ENCODE results near the gene TMEM100. TPM values are rescaled to one million over a fixed set of nuclear protein-coding genes. Genes with fewer than 3 reads are reported as not detected.

The TMEM100 gene
- total RNA-seq, 1 experiment from 2014 or later = 1.7 TPM

GRCh38 chr17:55763856-55764255 is 41.2 kb upstream of the TMEM100 start:
- CTCF ChIA-PET = interaction anchor here (0.6 to 2.3 kb wide), 3 partner anchors 83 to 237 kb away, joined by 4 to 5 read pairs (median 5); no protein-coding TSS in a partner anchor
- peaks cover 14% of the 10 kb centered on the region for H3K36me3 Mint-ChIP-seq (ENCODE audit: insufficient read depth, unreplicated experiment)
- peak; percentile 53 for DNase-seq (ENCODE audit: unreplicated experiment)
- intact Hi-C loops (cut with micrococcal nuclease) = no loop called here
- BruUV-seq (replicated peaks) = no TSS peak
- H3K4me1 Mint-ChIP-seq (ENCODE audit: insufficient read depth, unreplicated experiment) = peaks cover 23% of the 10 kb centered on the region
- H3K27me3 Mint-ChIP-seq (ENCODE audit: insufficient read depth, unreplicated experiment) = no peaks in the 10 kb centered on the region
- H3K4me3 Mint-ChIP-seq (ENCODE audit: unreplicated experiment) = peak overlapping the region; percentile 7
- H3K27ac Mint-ChIP-seq (ENCODE audit: low read depth, unreplicated experiment) = peak overlapping the region; percentile 78
- no peaks in the 10 kb centered on the region for H3K9me3 Mint-ChIP-seq (ENCODE audit: unreplicated experiment)
- TF ChIP-seq, protein P1, sequence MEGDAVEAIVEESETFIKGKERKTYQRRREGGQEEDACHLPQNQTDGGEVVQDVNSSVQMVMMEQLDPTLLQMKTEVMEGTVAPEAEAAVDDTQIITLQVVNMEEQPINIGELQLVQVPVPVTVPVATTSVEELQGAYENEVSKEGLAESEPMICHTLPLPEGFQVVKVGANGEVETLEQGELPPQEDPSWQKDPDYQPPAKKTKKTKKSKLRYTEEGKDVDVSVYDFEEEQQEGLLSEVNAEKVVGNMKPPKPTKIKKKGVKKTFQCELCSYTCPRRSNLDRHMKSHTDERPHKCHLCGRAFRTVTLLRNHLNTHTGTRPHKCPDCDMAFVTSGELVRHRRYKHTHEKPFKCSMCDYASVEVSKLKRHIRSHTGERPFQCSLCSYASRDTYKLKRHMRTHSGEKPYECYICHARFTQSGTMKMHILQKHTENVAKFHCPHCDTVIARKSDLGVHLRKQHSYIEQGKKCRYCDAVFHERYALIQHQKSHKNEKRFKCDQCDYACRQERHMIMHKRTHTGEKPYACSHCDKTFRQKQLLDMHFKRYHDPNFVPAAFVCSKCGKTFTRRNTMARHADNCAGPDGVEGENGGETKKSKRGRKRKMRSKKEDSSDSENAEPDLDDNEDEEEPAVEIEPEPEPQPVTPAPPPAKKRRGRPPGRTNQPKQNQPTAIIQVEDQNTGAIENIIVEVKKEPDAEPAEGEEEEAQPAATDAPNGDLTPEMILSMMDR (IDR thresholded peaks at IDR 0.05; ENCODE audit: unreplicated experiment) = no peak
- POLR2A ChIA-PET = no interaction called here

DNA sequence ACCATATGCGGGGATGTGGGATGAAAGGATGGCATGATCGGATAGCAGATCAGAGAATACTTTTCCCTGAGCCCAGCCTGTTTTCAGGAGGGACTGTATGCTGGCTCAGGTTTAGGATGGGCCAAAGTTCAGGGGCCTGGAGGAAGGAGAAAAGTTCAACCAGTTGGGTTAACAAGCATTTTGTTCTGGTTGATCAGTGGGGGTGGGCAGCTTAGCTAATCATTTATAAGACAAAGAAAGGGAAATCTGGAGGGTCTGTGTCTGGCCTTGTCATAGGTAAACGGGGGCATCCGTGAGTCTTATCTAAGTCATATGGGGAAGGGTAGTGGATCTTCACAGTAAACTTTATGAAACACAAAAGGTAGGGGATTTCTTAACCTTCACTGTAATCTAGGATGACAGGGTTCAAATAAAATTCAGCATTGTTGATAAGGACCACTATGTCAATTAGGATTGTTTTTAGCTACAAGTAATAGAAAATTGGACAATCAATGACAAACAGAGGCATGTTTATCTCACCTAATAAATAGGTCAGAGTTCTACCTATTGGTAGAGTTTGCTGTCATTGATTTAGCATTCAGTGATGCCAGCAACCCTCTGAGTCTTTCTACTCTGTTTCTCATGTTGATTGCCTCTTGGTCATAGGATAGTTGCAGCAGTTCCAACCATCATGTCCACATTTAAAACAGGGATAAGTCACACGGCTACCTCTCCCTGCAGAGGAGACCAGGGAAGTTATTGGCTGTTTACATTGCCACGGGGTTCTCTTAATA is 39.6 kb upstream of the TMEM100 start:
- CTCF ChIA-PET = interaction anchor here (0.6 to 0.8 kb wide), 3 partner anchors 9 to 236 kb away, joined by 3 read pairs; no protein-coding TSS in a partner anchor
- Mint-ChIP-seq H3K9me3 (ENCODE audit: unreplicated experiment) (no peaks in the 10 kb centered on the region), H3K36me3 (ENCODE audit: insufficient read depth, unreplicated experiment) (peaks cover under 1% of the 10 kb centered on the region), H3K4me1 (ENCODE audit: insufficient read depth, unreplicated experiment) (peaks cover 18% of the 10 kb centered on the region), H3K27me3 (ENCODE audit: insufficient read depth, unreplicated experiment) (no peaks in the 10 kb centered on the region), H3K27ac (ENCODE audit: low read depth, unreplicated experiment) (peak overlapping the region; percentile 36), H3K4me3 (ENCODE audit: unreplicated experiment) (no peak overlapping the region)
- POLR2A ChIA-PET = interaction anchor here (1.0 kb wide), 1 partner anchor 11 kb away, joined by 3 read pairs; the partner anchor contains the start of gene PCTP
- no TSS peak for BruUV-seq (replicated peaks)
- TF ChIP-seq, protein P1 (IDR thresholded peaks at IDR 0.05; ENCODE audit: unreplicated experiment) = no peak
- intact Hi-C loops (cut with micrococcal nuclease) = no loop called here
- DNase-seq (ENCODE audit: unreplicated experiment) = no peak

DNA sequence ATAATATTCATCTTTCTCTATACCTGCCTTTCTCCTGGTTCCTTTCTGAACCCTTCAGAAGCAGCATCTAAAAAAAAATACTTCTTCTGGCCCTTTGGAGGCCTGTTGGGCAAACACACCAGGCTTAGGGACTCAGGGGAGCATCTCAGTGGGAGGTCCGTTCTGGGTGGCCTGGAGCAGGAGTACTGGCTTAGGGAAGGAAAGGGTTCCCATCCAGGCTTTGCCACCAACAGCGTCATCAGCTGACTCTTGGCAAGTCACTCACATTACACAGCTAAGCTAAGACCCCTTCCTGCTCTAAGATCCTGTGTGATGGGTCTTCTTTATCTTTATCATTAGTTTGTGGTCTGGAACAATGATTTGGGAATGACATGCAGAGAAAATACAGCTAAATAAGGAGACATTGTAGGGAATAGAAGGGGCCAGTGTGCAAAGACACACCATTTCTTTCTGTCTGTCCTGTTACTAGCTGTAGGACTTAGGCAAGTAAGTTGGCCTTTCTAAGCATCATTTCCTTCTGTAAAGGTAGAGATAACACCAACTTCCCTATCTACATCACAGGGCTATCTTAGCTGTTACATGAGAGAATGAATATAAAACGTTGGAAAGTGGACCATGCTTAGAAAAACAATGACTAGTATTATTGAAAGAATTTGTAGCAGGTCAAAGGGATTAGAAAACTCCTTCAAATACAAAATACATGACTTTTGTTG is 38.1 kb upstream of the TMEM100 start:
- Mint-ChIP-seq H3K27me3 (ENCODE audit: insufficient read depth, unreplicated experiment) (no peaks in the 10 kb centered on the region), H3K36me3 (ENCODE audit: insufficient read depth, unreplicated experiment) (no peaks in the 10 kb centered on the region), H3K4me3 (ENCODE audit: unreplicated experiment) (no peak overlapping the region), H3K9me3 (ENCODE audit: unreplicated experiment) (no peaks in the 10 kb centered on the region), H3K27ac (ENCODE audit: low read depth, unreplicated experiment) (no peak overlapping the region), H3K4me1 (ENCODE audit: insufficient read depth, unreplicated experiment) (peaks cover 17% of the 10 kb centered on the region)
- ChIA-PET POLR2A (no interaction called here), CTCF (interaction anchor here (0.5 to 2.6 kb wide), 8 partner anchors 25 to 960 kb away, joined by 3 to 8 read pairs (median 3); no protein-coding TSS in a partner anchor)
- intact Hi-C loops (cut with micrococcal nuclease) = no loop called here
- BruUV-seq (replicated peaks) = no TSS peak
- TF ChIP-seq, protein P1 (IDR thresholded peaks at IDR 0.05; ENCODE audit: unreplicated experiment) = no peak
- no peak for DNase-seq (ENCODE audit: unreplicated experiment)

GRCh38 chr17:55758171-55758570 is 35.5 kb upstream of the TMEM100 start:
- no peak overlapping the region for H3K4me3 Mint-ChIP-seq (ENCODE audit: unreplicated experiment)
- no peaks in the 10 kb centered on the region for H3K27me3 Mint-ChIP-seq (ENCODE audit: insufficient read depth, unreplicated experiment)
- TF ChIP-seq, protein P1 (IDR thresholded peaks at IDR 0.05; ENCODE audit: unreplicated experiment) = no peak
- ChIA-PET CTCF (interaction anchor here (0.8 to 2.6 kb wide), 4 partner anchors 12 to 156 kb away, joined by 3 to 14 read pairs (median 7); no protein-coding TSS in a partner anchor), POLR2A (no interaction called here)
- H3K9me3 Mint-ChIP-seq (ENCODE audit: unreplicated experiment) = no peaks in the 10 kb centered on the region
- intact Hi-C loops (cut with micrococcal nuclease) = no loop called here
- no peak for DNase-seq (ENCODE audit: unreplicated experiment)
- peaks cover 6% of the 10 kb centered on the region for H3K4me1 Mint-ChIP-seq (ENCODE audit: insufficient read depth, unreplicated experiment)
- H3K27ac Mint-ChIP-seq (ENCODE audit: low read depth, unreplicated experiment) = peak overlapping the region; percentile 55
- no TSS peak for BruUV-seq (replicated peaks)
- no peaks in the 10 kb centered on the region for H3K36me3 Mint-ChIP-seq (ENCODE audit: insufficient read depth, unreplicated experiment)

Data from MCF 10A (cell line).